Mucosa of descending colon (tissue), 3 donors: ENCODE measurements around the gene RCBTB2. TPM values are rescaled to one million over a fixed set of nuclear protein-coding genes. Genes with fewer than 3 reads are reported as not detected.

Source experiments
- ATAC-seq: fragments of 200-7000 bp; cut with Tn5 transposase; one replicate; pipeline ENCODE4 v1.9.1; 2020; ENCODE audit warnings: mild to moderate bottlenecking, moderate library complexity
- DNase-seq, 3 donors: peaks; one replicate each; pipeline ENCODE4 v3.0.0-alpha.2; 2020
- H3K36me3 ChIP-seq: fragments of 200-600 bp; one replicate; pipeline ENCODE4 v1.8.0; 2021; ENCODE audit warnings: low read depth, mild to moderate bottlenecking
- H3K4me1 ChIP-seq: fragments of 200-600 bp; one replicate; pipeline ENCODE4 v1.8.0; 2021; ENCODE audit warnings: low read depth, mild to moderate bottlenecking
- H3K4me3 ChIP-seq: fragments of 200-600 bp; one replicate; pipeline ENCODE4 v1.8.0; 2021; ENCODE audit warnings: mild to moderate bottlenecking
- H3K9me3 ChIP-seq: fragments of 200-600 bp; one replicate; pipeline ENCODE4 v1.8.0; 2021; ENCODE audit warnings: mild to moderate bottlenecking
- CTCF ChIP-seq: fragments of 200-600 bp; IDR thresholded peaks from one replicate; pipeline ENCODE4 v1.8.0; 2022; ENCODE audit warnings: antibody characterized with exemption, mild to moderate bottlenecking
- intact Hi-C, 2 donors: fragments of 100-400 bp; cut with DNase I in 1 of 2; cut with micrococcal nuclease in 1 of 2; formaldehyde crosslinking; loops; one replicate each; pipeline versions ENCODE4 v1.11.0 to v1.11.1; 2022; cut with DNase I, micrococcal nuclease
- total RNA-seq, 3 donors: library from RNA; stranded (reverse); fragmentation: NEBNext Ultra II Directional in 2 of 3; extraction: Animal tissue kit (Norgen Biotek cat#: 25700) in 2 of 3; gene quantifications; one replicate each; pipeline versions ENCODE4 v1.2.1 to v1.2.4, GENCODE V29; 2021 to 2023
- donor health status: DM: no; HTN: no; CAD: no; lungs with moderate emphysema.
- donor health status: DM: no; HTN: no; CAD: no.
- donor health status: DM: no; HTN: yes; CAD: no.

RCBTB2 gene
- total RNA-seq, 3 donors from 2014 or later: 4.9 to 10.9 (median 6.7) TPM

- H3K4me1 ChIP-seq: no peaks in the 10 kb centered on the region
- H3K9me3 ChIP-seq: no peaks in the 10 kb centered on the region
- no peak for TF ChIP-seq CTCF
- no peak overlapping the region for H3K4me3 ChIP-seq
- intact Hi-C loops: no loop called here
- DNase-seq: no peak
- H3K36me3 ChIP-seq: no peaks in the 10 kb centered on the region
- no peak for ATAC-seq
These were observed 35.7 kb upstream of the RCBTB2 start for GRCh38 chr13:48568370-48569103.

GRCh38 chr13:48567515-48568369 lies 34.9 kb upstream of the RCBTB2 start:
- intact Hi-C loops: no loop called here
- ATAC-seq: peak; percentile 26
- no peaks in the 10 kb centered on the region for H3K4me1 ChIP-seq

GRCh38 chr13:48564056-48564455 lies 31.2 kb upstream of the RCBTB2 start:
- H3K4me3 ChIP-seq: no peak overlapping the region
- H3K9me3 ChIP-seq: no peaks in the 10 kb centered on the region
- no peaks in the 10 kb centered on the region for H3K36me3 ChIP-seq
- TF ChIP-seq CTCF: no peak
- ATAC-seq: no peak
- intact Hi-C loops: no loop called here
- DNase-seq: no peak
- no peaks in the 10 kb centered on the region for H3K4me1 ChIP-seq

More at GRCh38 chr13:48567515-48568369, 34.9 kb upstream of the RCBTB2 start:
- H3K9me3 ChIP-seq: no peaks in the 10 kb centered on the region
- H3K4me3 ChIP-seq: no peak overlapping the region
- no peaks in the 10 kb centered on the region for H3K36me3 ChIP-seq
- no peak for TF ChIP-seq CTCF
- no peak for DNase-seq

- Histone ChIP-seq H3K4me3 (no peak overlapping the region), H3K36me3 (no peaks in the 10 kb centered on the region), H3K4me1 (no peaks in the 10 kb centered on the region), H3K9me3 (no peaks in the 10 kb centered on the region)
- no peak for TF ChIP-seq CTCF
- DNase-seq (no peak), ATAC-seq (no peak)
- intact Hi-C loops: no loop called here
These were observed 30.7 kb upstream of the RCBTB2 start for GRCh38 chr13:48563626-48564025.

GRCh38 chr13:48562296-48563066 lies 29.6 kb upstream of the RCBTB2 start:
- TF ChIP-seq CTCF: no peak
- intact Hi-C loops: no loop called here
- ATAC-seq (peak; percentile 95), DNase-seq (peak in 1 of 3 donors; percentile 54)
- H3K4me3 ChIP-seq: no peak overlapping the region
- no peaks in the 10 kb centered on the region for H3K4me1 ChIP-seq
- no peaks in the 10 kb centered on the region for H3K9me3 ChIP-seq
- no peaks in the 10 kb centered on the region for H3K36me3 ChIP-seq
